Measurements from ENCODE around the gene ESPNL.

ESPNL gene

GRCh38 chr2:238127165-238128060, 27.3 kb downstream of the ESPNL start:
- DNase-seq: no peak

GRCh38 chr2:238128061-238128440, 27.9 kb downstream of the ESPNL start:
- no peak for DNase-seq

GRCh38 chr2:238128534-238129001, 28.4 kb downstream of the ESPNL start:
- DNase-seq: no peak

GRCh38 chr2:238129166-238130010, 29.2 kb downstream of the ESPNL start:
- DNase-seq: no peak

GRCh38 chr2:238130111-238130695, 30.1 kb downstream of the ESPNL start:
- DNase-seq: no peak

- DNase-seq: no peak
Observed at GRCh38 chr2:238130696-238131628, 30.8 kb downstream of the ESPNL start.

GRCh38 chr2:238131761-238132462, 31.8 kb downstream of the ESPNL start:
- DNase-seq: no peak

GRCh38 chr2:238132463-238133450, 32.6 kb downstream of the ESPNL start:
- peak in 3 of 58 donors; percentile 18 to 22 (median 19) for DNase-seq

GRCh38 chr2:238133499-238134392, 33.6 kb downstream of the ESPNL start:
- DNase-seq: no peak

- no peak for DNase-seq
Observed at GRCh38 chr2:238134393-238134785, 34.2 kb downstream of the ESPNL start.

GRCh38 chr2:238135601-238136150, 35.5 kb downstream of the ESPNL start:
- no peak for DNase-seq

- peak in 2 of 58 donors; percentile 10 to 32 for DNase-seq
Observed at GRCh38 chr2:238136820-238137537, 36.8 kb downstream of the ESPNL start.

GRCh38 chr2:238137885-238138284, 37.7 kb downstream of the ESPNL start:
- no peak for DNase-seq

GRCh38 chr2:238138331-238139195, 38.4 kb downstream of the ESPNL start, which contains the start of gene KLHL30:
Gene KLHL30, plus strand, starts transcription at chr2:238138668. Its CDS starts 2,087 bp downstream, at chr2:238140755.
- DNase-seq: no peak

Measured in anterior cingulate cortex (tissue), 58 donors.